Left lung (tissue), 10 donors: ENCODE data around the gene TVP23B. TPM values are rescaled to one million over a fixed set of nuclear protein-coding genes. Genes with fewer than 3 reads are reported as not detected.

Source experiments
- ATAC-seq: fragments of 200-7000 bp; cut with Tn5 transposase; one replicate; pipeline ENCODE4 v1.9.1; 2020; ENCODE audit warnings: moderate library complexity
- DNase-seq, 4 donors: peaks; one replicate each; pipeline ENCODE4 v3.0.0-alpha.2; 2013 to 2020
- H3K27ac ChIP-seq, 2 donors: fragments of 200-600 bp; sonication (generic) in 1 of 2; one replicate each; pipeline versions ENCODE4 v1.5.0 to v1.8.0; 2020 to 2021
- H3K27me3 ChIP-seq, 2 donors: fragments of 200-600 bp; sonication (generic) in 1 of 2; one replicate each; pipeline versions ENCODE4 v1.5.0 to v1.8.0; 2020 to 2021
- H3K36me3 ChIP-seq, 2 donors: fragments of 200-600 bp; sonication (generic) in 1 of 2; one replicate each; pipeline versions ENCODE4 v1.5.0 to v1.8.0; 2020 to 2021
- H3K4me1 ChIP-seq, 2 donors: fragments of 200-600 bp; one replicate each; pipeline ENCODE4 v1.8.0; 2021
- H3K4me3 ChIP-seq, 2 donors: fragments of 200-600 bp; sonication (generic) in 1 of 2; one replicate each; pipeline versions ENCODE4 v1.5.0 to v1.8.0; 2020 to 2021; ENCODE audit warnings: mild to moderate bottlenecking in 1 of 2
- H3K9me3 ChIP-seq, 2 donors: fragments of 200-600 bp; sonication (generic) in 1 of 2; one replicate each; pipeline versions ENCODE4 v1.5.0 to v1.8.0; 2020 to 2021
- CTCF ChIP-seq, 2 donors: fragments of 200-600 bp; sonication (generic) in 1 of 2; IDR thresholded peaks; one replicate each; pipeline versions ENCODE4 v1.5.0 to v1.8.0; 2021; ENCODE audit warnings: antibody characterized with exemption in 2 of 2
- intact Hi-C, 2 donors: fragments of 100-400 bp; cut with DNase I; formaldehyde crosslinking; loops; one replicate each; pipeline versions ENCODE4 v1.11.2 to v1.14.2; 2022
- polyA plus RNA-seq, 6 donors: library from polyadenylated mRNA; unstranded; fragments of 120-200 nt; gene quantifications; one replicate each; pipeline ENCODE4 v1.2.1, GENCODE V29; 2013; ENCODE audit not compliant: insufficient read length in 6 of 6
- total RNA-seq, 2 donors: library from RNA; stranded (reverse); fragmentation: NEBNext Ultra II Directional; extraction: Animal tissue kit (Norgen Biotek cat#: 25700); gene quantifications; one replicate each; pipeline ENCODE4 v1.2.1, GENCODE V29; 2021
- donor health status: DM: no; HTN: yes; CAD: no.
- donor health status: DM: no; HTN: no; CAD: no.

The TVP23B gene
- total and polyA plus RNA-seq, 8 donors, result 38.5 to 53.5 (median 45.3) TPM

- H3K4me1 ChIP-seq, result peaks cover 0 to 7% of the 10 kb centered on the region in 2 donors
- H3K9me3 ChIP-seq, result no peaks in the 10 kb centered on the region
- no peaks in the 10 kb centered on the region for H3K27me3 ChIP-seq
- intact Hi-C loops, result no loop called here
- H3K36me3 ChIP-seq, result no peaks in the 10 kb centered on the region
- no peak for TF ChIP-seq CTCF (IDR thresholded peaks at IDR 0.05)
- DNase-seq, result no peak
- H3K4me3 ChIP-seq, result no peak overlapping the region
- ATAC-seq, result no peak
- no peak overlapping the region for H3K27ac ChIP-seq
These were observed 69.7 kb downstream of the TVP23B start for GRCh38 chr17:18850679-18851078.

GRCh38 chr17:18851201-18851600, 70.2 kb downstream of the TVP23B start:
- H3K4me3 ChIP-seq, result no peak overlapping the region
- intact Hi-C loops, result no loop called here
- no peak overlapping the region for H3K27ac ChIP-seq
- H3K4me1 ChIP-seq, result peaks cover 0 to 10% of the 10 kb centered on the region in 2 donors
- TF ChIP-seq CTCF (IDR thresholded peaks at IDR 0.05), result no peak
- ATAC-seq (peak; percentile 40), DNase-seq (peak in 1 of 4 donors; percentile 40)
- H3K9me3 ChIP-seq, result no peaks in the 10 kb centered on the region
- no peaks in the 10 kb centered on the region for H3K36me3 ChIP-seq
- H3K27me3 ChIP-seq, result no peaks in the 10 kb centered on the region

GRCh38 chr17:18854956-18855355, 74.0 kb downstream of the TVP23B start:
- DNase-seq (no peak), ATAC-seq (no peak)
- H3K27me3 ChIP-seq, result no peaks in the 10 kb centered on the region
- H3K9me3 ChIP-seq, result no peaks in the 10 kb centered on the region
- no peaks in the 10 kb centered on the region for H3K36me3 ChIP-seq
- H3K4me1 ChIP-seq, result peaks cover 0 to 40% of the 10 kb centered on the region in 2 donors
- intact Hi-C loops, result no loop called here
- peak overlapping the region in 1 of 2 donors; percentile 63 for H3K4me3 ChIP-seq
- TF ChIP-seq CTCF (IDR thresholded peaks at IDR 0.05), result no peak
- no peak overlapping the region for H3K27ac ChIP-seq

GRCh38 chr17:18855831-18856569, 75.0 kb downstream of the TVP23B start:
- intact Hi-C loops, result no loop called here
- no peaks in the 10 kb centered on the region for H3K27me3 ChIP-seq
- ATAC-seq (peak; percentile 85), DNase-seq (peak; percentile 89 to 96 (median 94))
- H3K36me3 ChIP-seq, result no peaks in the 10 kb centered on the region
- TF ChIP-seq CTCF (IDR thresholded peaks at IDR 0.05), result no peak
- peak overlapping the region; percentile 45 to 63 for H3K4me3 ChIP-seq
- peak overlapping the region; percentile 74 to 82 for H3K27ac ChIP-seq
- H3K9me3 ChIP-seq, result no peaks in the 10 kb centered on the region
- peaks cover 0 to 50% of the 10 kb centered on the region in 2 donors for H3K4me1 ChIP-seq

Other genes starting within 250 kb of the TVP23B start
- not detected for gene TBC1D28, start 136.8 kb upstream of the TVP23B start, total RNA-seq
- under 1 TPM in 1 of 6 donors, not detected in 5; 0.14 TPM for gene TBC1D28, start 136.8 kb upstream of the TVP23B start, polyA plus RNA-seq
- 1 to 10 TPM; 2.2 to 2.6 TPM for gene FOXO3B, start 98.9 kb upstream of the TVP23B start, total RNA-seq
- gene FOXO3B, start 98.9 kb upstream of the TVP23B start, polyA plus RNA-seq, result 1 to 10 TPM; 5.2 to 7.8 (median 6.1) TPM
- under 1 TPM in 1 of 2 donors, not detected in 1; 0.55 TPM for gene FBXW10, start 37.1 kb upstream of the TVP23B start, total RNA-seq
- 1 to 10 TPM in 3 of 6 donors, under 1 TPM in 3; 0.84 to 1.4 (median 1.00) TPM for gene FBXW10, start 37.1 kb upstream of the TVP23B start, polyA plus RNA-seq
- gene PRPSAP2, start 76.9 kb downstream of the TVP23B start, total RNA-seq, result 10 to 100 TPM; 27.3 to 29.8 TPM
- 10 to 100 TPM; 51.9 to 57.4 (median 55.4) TPM for gene PRPSAP2, start 76.9 kb downstream of the TVP23B start, polyA plus RNA-seq
- gene SLC5A10, start 171.0 kb downstream of the TVP23B start, total RNA-seq, result not detected
- 1 to 10 TPM in 1 of 6 donors, under 1 TPM in 5; 0.60 to 1.0 (median 0.77) TPM for gene SLC5A10, start 171.0 kb downstream of the TVP23B start, polyA plus RNA-seq
- gene FAM83G, start 223.6 kb downstream of the TVP23B start, total RNA-seq, result 10 to 100 TPM in 1 of 2 donors, 1 to 10 TPM in 1; 8.8 to 12.1 TPM
- 1 to 10 TPM; 2.9 to 3.9 (median 3.5) TPM for gene FAM83G, start 223.6 kb downstream of the TVP23B start, polyA plus RNA-seq